ENCODE data around the gene FAM107B.
A peak's percentile ranks its signal among the peaks of the same experiment; 100 is the strongest.
"Not testable (repeated sequence)": the region's sequence is repeated elsewhere in the genome, so short reads cannot be mapped to it uniquely, and the experiment has no call there.

The FAM107B gene

DNA sequence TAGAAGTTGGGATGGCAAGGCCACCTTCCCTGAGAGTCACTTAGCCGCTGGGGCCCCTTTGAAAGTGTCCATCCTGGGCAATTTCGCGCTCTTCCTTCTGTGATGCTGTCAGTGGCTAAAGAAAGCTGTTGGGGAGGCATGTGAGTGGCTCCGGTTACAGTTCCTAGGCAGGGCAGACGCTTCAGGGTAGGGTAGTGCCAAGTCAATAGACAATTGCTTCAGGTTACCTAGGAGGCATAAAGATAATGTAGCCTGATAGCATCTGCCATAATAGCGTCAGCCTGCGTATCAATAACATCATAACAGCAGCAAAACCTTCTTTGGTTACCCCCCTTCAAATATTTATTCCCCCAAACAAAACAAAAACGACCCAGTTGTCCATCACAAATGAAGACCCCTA is at the start of gene FAM107B:
Gene FAM107B (minus strand): TSS at position 101 of the 400 bp plus-strand sequence. CDS start 234 bp downstream, outside the sequence.
- no peak for DNase-seq (ENCODE audit: low read depth in 1 of 2, low spot score in 1 of 2)

DNA sequence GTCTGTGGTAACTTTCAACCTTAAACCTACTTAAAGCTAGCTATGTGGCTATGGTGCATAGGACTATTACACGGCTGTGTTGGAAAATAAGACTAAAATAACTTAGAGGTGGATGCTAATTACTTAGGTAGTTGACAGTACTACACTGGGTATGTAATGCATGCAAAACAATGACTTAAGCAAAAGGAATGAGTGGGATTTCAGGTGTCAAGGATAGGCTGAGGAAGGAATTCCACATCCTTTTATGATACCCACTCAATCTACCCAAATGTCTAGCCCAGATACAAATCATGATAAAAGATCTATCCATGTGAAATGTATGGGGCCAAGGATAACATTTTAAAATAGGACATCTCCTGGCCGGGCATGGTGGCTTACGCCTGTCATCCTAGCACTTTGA is 49.3 kb upstream of the FAM107B start:
- no peak for DNase-seq (ENCODE audit: low read depth in 1 of 2, low spot score in 1 of 2)

DNA sequence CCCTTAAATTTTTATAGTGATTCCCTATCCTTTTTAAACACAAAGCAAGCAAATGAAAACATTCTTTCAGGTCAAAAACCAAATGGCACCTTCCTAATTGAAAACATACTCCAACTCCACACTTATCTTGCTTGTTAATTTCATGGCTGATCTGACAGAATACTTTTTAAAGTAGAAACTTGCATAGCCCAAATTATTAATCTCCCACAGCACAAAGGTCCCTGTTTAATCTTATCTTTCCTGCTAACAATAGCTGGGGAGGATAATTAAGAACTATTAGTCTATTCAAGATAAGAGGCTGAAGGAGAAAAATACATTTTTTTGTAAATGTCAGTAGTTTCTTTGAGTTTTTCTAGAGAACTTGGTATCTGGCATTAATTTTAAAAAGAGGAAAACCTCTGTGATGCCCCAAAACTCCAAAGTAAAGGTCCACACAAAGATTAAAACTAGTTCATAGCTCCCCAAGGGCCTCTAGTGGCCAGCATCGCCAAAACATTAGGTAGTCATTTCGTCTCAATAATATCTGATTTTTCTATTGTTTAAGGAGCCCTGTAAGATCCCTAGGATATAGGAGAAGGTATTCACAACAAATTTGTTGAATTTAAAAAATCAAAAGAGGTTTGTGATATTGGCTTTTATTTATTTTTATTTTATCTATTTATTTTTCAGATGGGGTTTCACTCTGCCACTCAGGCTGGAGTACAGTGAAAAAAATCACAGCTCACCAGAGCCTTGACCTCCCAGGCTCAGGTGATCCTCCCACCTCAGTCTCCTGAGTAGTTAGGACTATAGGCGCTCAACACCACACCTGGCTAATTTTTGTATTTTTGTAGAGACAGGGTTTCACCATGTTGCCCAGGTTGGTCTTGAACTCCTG is 48.4 kb upstream of the FAM107B start:
- DNase-seq (ENCODE audit: low read depth in 1 of 2, low spot score in 1 of 2), result peak in 1 of 2 donors; percentile 23

DNA sequence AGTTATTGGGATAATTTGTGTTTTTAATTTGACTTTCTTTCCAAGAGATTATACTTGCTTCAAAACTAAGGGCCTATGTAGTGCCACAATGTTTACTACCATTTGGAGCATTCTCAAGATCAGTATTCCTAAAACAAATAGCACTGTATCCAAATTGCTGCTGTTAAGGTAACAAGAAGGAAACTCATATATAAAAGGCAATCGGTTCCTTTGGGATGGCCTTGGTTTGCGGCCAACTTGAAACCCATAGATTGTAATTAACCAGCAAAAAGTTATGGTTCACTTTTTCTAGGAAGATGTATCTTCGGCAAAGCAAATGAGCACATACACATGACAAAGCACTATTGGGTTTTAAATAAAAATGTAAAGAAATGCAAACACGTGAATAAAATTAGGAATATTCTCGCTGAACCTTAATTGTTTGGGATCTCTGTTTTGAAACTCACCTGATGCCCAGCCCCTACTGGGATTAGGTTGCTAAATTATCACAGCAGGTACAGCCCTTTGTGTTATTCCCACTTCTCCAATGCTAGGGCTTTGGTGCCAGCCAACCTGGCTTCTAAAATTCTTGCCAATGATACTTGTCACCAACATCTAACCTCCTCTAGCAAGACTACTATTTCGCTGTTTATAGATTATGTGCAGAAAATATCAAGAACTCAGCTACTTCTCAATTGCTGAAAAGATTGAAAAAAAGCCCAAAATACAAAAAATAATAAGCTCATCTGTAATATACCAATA is 47.1 kb upstream of the FAM107B start:
- DNase-seq (ENCODE audit: low read depth in 1 of 2, low spot score in 1 of 2), result no peak

DNA sequence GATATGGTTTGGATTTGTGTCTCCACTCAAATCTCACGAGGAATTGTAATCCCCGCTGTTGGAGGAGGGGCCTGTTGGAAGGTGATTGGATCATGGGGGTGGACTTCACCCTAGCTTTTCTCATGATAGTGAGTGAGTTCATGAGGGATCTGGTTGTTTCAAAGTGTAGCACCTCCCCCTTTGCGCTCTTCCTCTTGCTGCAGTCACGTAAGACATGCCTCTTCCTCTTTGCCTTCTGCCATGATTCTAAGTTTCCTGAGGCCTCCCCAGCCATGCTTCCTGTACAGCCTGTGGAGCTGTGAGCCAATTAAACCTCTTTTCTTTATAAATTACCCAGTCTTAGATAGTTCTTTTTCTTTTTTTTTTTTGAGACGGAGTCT is 46.1 kb upstream of the FAM107B start:
- no peak for DNase-seq (ENCODE audit: low read depth in 1 of 2, low spot score in 1 of 2)

DNA sequence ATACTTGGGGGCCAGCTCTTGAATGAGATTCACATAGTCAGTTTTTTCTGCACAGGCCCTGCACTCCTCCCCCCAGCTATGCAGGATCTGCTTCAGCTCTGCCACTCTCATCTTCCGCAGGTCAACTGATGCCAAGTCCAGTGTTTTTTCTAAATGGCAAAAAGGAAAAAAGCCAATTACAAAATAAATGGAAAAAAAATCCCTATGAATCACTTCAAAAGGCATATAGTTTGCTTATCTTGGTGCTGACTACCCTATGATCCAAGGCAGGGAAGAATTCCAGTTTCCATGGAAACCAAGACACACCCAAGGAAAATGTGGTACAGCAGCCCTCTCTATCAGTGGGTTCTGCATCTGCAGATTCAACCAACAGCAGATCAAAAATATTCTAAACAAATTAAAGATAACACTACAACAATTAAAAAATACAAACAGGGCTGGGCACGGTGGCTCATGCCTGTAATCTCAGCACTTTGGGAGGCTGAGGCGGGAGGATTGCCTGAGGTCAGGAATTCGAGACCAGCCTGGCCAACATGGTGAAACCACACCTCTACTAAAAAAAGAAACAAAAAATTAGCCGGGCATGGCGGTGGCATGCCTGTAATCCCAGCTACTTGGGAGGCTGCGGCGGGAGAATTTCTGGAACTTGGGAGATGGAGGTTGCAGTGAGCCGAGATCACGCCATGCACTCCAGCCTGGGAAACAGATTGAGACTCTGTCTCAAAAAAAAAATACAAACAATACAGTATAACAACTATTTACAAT is 45.5 kb upstream of the FAM107B start:
- no peak for DNase-seq (ENCODE audit: low read depth in 1 of 2, low spot score in 1 of 2)

DNA sequence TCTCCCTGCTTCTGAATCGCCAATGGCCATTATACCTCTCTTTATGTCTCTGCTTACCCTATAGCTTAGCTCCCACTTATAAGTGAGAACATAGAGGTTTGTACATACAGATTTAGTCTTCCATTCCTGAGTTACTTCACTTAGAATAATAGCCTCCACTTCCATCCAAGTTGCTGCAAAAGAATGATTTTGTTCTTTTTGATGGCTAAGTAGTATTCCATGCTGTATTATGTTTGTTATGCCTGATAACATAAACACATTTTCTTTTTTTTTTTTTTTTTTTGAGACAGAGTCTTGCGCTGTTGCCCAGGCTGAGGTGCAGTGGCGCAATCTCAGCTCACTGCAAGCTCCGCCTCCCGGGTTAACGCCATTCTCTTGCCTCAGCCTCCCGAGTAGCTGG is 42.0 kb upstream of the FAM107B start:
- not testable (repeated sequence) for DNase-seq (ENCODE audit: low read depth in 1 of 2, low spot score in 1 of 2)

DNA sequence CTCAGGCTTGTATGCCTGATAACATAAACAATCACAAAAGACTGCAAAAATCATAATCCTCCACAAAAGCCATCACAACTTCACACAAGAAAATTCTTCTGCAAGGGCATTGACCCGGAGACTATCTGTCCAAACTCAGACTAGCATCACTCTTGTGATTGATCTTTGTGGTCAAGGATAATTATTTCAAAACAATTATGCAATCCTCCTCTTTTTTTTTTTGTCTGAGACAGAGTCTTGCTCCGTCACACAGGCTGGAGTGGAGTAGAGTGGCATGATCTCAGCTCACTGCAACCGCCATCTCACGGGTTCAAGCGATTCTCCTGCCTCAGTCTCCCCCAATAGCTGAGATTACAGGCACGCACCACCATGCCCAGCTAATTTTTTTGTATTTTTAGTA is 41.0 kb upstream of the FAM107B start:
- DNase-seq (ENCODE audit: low read depth in 1 of 2, low spot score in 1 of 2), result no peak

DNA sequence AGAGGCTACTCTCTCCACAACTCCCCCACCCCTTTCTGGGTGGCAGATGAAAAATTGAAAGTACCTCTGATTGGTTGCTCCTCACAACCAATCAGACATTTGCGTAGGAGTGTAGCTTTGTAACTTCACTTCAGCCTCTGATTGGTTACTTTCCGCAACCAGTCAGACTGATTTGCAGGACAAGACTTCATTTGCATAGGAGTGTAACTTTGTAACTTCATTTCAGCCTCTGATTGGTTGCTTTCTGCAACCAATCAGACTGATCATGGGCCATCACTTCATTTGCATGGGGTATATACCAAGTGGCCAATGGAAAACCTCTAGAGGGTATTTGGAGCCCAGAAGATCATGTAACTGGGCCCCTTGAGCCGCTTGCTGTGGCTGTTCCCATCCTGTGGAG is 37.6 kb upstream of the FAM107B start:
- no peak for DNase-seq (ENCODE audit: low read depth in 1 of 2, low spot score in 1 of 2)

DNA sequence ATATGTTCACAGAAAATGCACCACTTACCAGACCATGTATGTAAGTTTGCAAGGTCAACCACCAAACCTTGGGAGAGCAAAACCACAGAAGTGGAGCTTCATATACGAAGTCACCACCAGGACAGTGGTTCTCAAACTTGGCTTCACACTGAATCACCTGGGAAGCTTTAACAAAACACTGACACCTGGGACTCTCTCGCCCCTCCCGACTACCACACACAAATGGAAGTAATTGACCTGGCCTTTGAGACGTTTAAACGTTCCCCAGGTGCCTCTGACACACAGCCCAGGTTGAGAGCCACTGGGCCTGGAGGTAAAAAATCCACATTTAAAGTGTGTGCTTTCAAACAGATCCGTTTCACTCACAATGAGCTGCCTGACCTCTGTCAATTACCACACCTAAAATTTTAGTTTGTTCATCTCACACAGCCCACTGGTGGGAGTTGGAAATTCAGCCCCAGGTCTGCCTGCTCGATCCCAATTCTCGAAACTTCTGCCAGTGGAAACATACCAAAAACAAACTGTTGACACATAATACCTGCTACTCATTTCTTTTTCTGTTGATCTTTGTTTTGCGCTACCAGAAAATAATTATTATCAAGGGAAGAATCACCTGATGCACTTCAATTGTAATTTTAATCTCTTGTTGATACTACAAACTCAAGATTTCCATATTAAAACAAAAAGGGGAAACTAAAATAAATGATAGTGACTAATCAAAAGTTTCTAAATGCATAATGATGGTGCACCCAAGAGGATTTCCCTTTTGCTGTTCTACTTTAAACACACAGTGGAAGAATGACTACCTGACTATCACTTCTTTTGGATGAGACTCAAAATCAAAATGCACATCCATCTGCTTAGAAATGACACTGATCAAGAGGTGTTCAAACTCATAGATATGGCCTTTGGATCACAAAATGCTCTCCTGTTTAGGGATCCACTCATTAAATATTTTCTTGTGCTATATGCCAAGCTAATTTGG is 36.6 kb upstream of the FAM107B start:
- DNase-seq (ENCODE audit: low read depth in 1 of 2, low spot score in 1 of 2), result no peak

DNA sequence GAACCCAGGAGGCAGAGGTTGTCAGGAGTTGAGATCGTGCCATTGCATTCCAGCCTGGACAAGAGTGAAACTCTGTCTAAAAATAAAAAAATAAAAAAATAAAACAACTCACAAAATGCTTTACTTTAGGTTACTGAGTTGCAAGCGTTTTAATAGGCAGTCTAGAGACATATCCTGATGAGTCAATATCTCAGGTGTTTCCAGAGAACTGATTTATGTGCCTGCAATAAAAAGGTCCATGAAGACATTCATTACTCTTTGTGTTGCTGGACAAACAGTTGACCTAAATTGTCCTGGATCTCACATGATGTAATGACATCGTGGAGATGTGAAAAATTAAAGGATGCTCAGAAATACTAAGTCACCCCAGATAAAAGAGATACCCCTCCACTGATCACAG is 31.6 kb upstream of the FAM107B start:
- DNase-seq (ENCODE audit: low read depth in 1 of 2, low spot score in 1 of 2), result no peak

DNA sequence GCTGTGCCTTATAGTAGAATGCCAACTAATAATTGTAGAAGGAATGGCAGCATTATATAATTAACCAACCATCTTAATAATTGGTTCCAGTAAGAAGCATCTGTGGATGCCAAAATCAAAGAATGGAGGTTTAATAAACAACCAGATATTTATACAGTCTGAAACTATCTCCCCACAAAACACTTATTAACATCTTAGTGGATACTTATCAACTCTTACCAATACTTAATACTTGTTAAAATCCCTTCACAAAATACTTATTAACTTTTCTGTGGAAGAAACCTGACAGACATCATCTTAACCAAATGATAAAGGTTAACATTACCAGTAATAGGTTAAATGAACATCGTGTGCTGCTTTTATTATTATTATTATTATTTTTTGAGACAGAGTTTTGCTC is 29.1 kb upstream of the FAM107B start:
- no peak for DNase-seq (ENCODE audit: low read depth in 1 of 2, low spot score in 1 of 2)

DNA sequence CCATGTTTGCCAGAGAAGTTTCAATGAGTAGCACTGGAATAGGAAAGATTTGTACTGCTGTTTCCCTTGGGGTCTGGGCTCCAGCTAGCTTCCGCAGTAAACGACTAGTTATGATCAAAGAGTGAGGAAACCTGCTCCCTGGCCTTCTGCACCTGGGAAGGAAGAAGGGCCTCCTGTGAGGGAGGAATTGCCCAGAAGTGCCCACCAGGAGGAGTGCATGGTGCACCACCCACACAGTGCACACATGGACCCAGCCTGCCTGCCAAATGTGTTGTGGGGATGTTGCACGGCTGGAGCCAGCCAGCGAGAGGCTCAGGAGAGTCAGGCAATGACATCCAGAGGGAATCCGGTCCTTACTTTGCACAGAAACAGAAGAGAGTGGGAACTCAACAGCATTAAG is 27.0 kb upstream of the FAM107B start:
- no peak for DNase-seq (ENCODE audit: low read depth in 1 of 2, low spot score in 1 of 2)

DNA sequence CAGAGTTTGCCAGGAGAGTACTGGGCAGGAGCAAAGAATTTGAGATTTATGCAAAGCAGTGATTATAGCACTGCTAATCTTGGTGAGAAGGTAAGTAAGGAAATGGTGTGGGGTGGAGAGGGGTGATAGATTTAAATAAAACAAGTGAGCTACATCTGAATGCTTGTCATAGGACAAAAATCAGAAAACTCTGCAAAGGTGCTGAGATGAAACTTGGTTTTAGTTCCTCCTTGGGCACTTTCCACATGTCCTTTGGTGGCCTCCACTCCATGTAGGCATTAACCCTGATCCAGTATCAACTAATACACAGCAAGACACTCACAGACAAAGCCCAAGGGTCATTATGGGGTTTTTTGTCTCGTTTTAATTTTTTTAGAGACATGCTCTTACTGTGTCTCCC is 25.7 kb upstream of the FAM107B start:
- DNase-seq (ENCODE audit: low read depth in 1 of 2, low spot score in 1 of 2), result no peak

DNA sequence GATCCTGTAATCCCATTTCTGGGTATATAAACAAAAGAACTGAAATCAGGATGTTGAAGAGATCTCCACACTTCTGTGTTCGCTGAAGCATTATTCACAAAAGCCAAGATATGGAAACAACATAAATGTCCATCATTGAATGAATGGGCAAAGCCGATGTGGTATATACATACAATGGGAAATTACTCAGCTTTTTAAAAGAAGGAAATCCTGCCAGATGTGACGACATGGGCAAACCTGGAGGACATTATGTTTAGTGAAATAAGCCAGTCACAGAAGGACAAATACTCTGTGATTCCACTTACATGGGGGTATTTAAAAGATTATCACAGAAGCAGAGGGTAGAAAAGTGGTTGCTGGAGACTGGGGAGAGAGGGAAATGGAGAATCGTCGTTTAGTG is 23.9 kb upstream of the FAM107B start:
- no peak for DNase-seq (ENCODE audit: low read depth in 1 of 2, low spot score in 1 of 2)

DNA sequence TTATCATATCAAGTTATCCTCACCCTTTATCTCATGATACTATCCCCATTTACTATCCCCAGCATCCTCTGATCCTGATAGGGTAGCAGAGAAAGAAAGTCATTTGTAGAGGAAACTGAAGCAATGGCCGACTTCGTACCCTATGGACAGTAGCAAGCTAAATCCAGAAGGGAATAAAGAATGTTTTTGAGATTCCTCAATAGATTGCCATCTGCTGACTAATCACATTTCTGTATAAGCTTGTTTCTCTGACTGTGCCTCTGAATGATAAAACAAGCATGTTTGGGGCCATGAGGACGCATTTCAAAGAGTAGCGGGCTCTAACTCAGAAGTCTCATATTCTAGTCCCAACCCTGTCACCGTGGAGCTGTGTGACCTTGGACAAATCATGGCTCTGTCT is 13.2 kb upstream of the FAM107B start:
- DNase-seq (ENCODE audit: low read depth in 1 of 2, low spot score in 1 of 2), result no peak

DNA sequence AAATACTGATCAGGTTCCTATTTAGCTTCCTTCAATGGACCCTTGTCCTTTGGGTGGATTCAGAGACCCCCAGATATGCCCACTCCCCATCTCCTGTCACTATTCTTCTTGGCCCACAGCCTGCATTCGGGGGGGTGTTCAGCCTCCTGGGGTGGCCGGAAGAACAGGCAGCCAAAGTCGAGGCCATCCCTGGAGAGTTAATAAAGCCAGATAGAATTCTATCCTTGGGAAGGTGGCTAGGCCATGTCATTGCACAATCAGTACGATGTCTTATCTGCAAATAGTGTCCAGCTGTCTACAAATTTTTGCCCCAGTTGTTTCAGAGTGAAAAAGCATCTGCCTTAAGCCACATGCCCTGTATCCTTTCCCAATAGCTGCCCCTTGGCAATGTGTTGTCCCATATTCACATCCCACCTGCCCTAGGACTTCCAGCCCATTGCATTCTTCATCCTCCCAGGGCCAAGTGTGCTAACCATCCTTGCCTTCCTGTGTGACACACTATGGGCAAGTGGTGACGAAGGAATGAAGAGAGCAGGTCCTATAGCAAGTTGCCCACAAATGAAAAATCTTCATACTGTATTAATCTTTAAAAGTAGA is 9.9 kb upstream of the FAM107B start:
- DNase-seq (ENCODE audit: low read depth in 1 of 2, low spot score in 1 of 2), result no peak

DNA sequence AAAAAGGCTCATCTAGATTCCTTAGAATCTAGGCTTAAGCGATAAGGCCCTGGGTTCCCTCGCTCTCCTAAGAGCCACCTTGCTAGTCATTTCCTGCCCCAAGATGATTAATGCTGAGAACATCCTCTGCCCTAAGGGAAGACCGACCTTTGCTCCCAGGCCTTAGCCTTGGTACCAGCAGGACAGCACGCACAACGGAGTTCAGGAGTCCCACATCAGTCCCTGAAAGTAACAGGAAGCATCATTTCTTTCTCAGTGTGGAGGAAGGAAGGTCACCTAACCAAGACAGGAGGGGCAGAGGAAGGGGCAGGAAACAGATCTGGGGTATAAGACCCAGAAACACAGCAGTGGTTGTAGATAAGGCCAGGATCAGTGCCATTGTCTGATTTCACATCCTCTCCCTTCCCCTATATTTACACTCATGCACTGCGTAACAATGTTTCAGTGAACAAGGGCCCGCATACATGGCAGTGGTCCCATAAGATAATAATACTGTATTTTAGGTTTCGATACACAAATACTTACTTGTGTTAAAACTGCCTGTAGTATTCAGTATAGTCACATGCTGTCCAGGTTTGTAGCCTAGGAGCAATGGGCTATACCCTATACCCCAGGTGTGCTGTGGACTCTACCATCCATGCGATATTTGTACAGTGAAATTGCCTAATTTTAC is 8.1 kb upstream of the FAM107B start:
- DNase-seq (ENCODE audit: low read depth in 1 of 2, low spot score in 1 of 2), result no peak

DNA sequence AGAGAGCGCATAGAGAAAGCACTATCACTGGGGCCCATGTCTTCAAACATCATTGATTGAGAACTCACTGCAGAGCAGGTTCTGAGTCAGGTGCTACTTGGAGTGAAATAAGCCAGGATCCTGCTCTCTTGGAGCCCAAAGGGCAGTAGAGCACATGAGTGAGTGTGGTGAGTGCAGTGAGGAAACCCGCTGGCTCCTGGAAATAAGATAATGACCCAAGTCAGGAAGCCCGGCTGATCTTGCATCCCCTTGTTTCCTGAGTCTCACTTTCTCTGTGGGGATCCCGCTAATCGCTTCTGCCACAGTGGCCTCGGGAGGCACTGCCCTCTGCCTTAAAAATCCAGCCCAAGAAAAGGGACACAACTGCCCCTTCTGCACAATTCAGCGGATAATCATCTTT is 7.1 kb upstream of the FAM107B start:
- no peak for DNase-seq (ENCODE audit: low read depth in 1 of 2, low spot score in 1 of 2)

All from activated CD4-positive, alpha-beta T cell treated with anti-CD3 and anti-CD28 coated beads, Interleukin-2, amount 50 U/mL, for 24 hours (primary cell).